22Rv1 (cell line): ENCODE measurements around the gene ZNF444.
"Not testable (repeated sequence)": the region's sequence is repeated elsewhere in the genome, so short reads cannot be mapped to it uniquely, and the experiment has no call there.

ENCODE experiments used
- H3K27ac ChIP-seq: fragments of 450-650 bp; 2 replicates; pipeline ENCODE4 v1.5.1; 2017
- ZFX ChIP-seq: fragments of 450-650 bp; IDR thresholded peaks from 2 replicates; pipeline ENCODE4 v1.6.1; 2017; ENCODE audit warnings: antibody characterized with exemption, borderline replicate concordance
- TF ChIP-seq, protein P1 (sequence below): fragments of 450-650 bp; IDR thresholded peaks from 2 replicates; pipeline ENCODE4 v1.5.1; 2017; ENCODE audit warnings: mild to moderate bottlenecking

The ZNF444 gene

DNA sequence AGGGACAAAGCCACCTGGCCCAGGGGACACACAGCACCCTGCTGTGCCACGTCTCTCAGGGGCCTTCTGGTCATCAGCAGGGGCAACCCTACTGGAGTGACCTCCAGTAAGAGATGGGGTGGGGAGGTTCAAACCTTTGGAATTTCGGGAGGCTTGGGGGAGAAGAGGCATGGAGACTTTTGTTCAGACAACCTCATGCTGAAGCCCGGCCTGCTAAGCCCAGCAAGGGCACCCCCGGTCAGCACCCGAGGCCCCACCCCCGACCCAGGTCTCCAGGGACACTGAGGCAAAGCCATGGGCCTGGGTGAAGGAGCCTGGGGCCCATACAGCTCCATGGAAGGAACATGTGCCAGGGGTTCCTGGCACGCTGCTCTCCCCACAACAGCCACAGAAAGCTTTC lies 43.3 kb upstream of the ZNF444 start:
- H3K27ac ChIP-seq: no peak overlapping the region
- TF ChIP-seq ZFX: no peak
- TF ChIP-seq, protein P1, sequence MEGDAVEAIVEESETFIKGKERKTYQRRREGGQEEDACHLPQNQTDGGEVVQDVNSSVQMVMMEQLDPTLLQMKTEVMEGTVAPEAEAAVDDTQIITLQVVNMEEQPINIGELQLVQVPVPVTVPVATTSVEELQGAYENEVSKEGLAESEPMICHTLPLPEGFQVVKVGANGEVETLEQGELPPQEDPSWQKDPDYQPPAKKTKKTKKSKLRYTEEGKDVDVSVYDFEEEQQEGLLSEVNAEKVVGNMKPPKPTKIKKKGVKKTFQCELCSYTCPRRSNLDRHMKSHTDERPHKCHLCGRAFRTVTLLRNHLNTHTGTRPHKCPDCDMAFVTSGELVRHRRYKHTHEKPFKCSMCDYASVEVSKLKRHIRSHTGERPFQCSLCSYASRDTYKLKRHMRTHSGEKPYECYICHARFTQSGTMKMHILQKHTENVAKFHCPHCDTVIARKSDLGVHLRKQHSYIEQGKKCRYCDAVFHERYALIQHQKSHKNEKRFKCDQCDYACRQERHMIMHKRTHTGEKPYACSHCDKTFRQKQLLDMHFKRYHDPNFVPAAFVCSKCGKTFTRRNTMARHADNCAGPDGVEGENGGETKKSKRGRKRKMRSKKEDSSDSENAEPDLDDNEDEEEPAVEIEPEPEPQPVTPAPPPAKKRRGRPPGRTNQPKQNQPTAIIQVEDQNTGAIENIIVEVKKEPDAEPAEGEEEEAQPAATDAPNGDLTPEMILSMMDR: no peak

DNA sequence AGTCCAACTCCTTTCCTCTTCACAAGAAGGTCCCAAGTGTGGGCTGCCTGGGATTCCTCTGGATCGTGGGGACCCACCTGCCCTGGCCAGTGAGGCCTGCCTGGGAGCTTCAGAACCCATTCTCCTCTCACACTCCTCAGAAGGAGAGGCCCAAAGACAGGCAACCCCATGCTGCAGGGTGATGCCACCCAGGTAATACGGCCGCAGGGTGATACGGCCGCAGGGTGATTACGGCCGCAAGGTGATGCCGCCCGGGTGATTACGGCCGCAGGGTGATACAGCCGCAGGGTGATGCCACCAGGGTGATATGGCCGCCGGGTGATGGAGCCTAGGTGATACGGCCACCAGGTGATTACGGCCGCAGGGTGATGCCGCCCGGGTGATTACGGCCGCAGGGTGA lies 42.9 kb upstream of the ZNF444 start:
- H3K27ac ChIP-seq: not testable (repeated sequence)

DNA sequence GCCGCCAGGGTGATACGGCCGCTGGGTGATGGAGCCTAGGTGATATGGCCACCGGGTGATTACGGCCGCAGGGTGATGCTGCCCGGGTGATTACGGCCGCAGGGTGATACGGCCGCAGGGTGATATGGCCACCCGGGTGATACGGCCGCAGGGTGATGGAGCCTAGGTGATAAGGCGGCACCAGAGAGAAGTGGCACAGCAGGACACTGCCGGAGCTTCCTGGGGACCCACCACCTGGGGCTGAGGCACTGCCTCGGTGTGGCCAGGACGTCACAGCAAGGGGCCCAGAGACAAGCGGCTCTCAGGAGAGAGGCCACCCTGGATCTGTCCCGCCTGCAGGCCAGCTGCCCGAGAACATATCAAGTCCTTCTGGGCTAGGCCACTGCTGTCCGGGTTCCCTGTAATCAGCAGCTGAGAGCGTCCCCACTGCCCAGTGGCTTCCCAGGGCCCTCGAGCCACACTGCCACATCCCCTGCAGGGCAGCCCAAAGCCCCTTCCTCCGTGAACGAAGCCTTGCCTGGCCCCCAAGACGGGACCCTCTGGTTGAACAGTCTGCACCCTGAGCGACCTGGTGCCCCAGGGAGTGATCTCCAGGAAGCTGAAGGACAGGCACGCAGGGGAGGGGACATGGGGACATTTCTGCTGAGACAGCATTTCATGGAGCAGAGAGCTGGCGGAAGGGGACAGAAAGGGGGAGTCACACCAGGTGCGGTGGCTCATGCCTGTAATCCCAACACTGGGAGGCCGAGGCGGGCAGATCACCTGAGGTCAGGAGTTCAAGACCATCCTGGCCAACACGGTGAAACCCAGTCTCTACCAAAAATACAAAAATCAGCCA lies 42.1 kb upstream of the ZNF444 start:
- H3K27ac ChIP-seq: no peak overlapping the region
- TF ChIP-seq, protein P1: no peak
- TF ChIP-seq ZFX: no peak

DNA sequence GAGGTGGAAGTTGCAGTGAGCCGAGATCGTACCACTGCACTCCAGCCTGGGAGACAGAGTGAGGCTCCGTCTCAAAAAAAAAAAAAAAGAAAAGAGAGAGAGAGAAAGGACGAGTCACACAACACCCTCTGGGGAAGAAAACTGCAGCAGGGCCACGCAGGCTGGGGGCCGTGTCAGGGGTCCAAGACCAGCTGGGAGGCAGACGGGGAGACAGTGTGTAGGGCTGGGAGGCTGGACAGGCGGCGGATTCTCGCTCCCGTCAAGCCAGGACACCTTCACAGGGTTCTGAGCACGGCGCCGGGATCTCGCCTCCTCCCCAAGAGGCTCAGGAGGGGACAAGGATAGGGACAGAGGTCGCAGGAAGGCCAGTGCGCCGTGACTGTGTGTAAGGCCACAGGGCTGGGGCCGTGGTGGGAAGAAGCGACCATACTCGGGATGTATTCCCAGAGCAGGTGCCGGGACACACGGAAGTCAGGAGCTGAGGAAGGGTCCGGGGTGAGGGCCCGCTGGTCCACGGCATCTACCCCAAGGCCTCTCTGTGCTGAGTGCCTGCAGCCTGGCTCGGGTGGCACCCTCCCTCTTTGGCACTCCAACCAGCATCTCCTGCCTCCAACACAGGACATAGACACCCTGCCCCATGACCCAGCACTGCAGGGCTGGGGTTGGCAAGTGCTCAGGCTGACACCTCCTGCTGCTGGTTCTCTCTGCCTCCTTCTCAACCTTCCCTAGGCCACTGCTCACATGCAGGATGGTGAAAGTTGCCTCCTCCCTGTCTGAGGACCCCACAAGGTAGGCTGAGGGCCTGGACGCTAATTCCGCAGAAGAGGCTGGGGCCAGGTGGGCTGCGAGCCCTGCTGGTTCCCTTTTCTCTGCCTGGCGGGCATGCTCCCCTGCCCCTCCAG lies 41.2 kb upstream of the ZNF444 start:
- H3K27ac ChIP-seq: no peak overlapping the region
- TF ChIP-seq ZFX: no peak
- TF ChIP-seq, protein P1: no peak

DNA sequence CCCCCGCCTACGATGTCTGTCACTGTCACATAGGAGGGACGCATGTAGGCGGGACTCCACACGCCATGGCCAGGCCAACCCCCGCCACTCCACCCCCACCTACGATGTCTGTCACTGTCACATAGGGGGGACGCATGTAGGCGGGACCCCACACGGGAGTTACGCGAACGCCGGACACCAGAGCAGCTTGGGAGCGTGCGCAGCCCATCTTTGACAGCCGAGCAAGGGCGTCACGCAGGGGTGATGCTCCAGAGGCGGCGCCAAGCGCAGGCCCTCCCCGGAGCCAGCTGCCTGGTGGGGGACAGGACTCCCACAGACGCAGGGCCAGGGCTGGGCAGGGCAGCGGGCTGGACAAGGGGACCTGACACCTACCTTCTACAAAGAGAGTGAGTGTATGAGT lies 40.0 kb upstream of the ZNF444 start:
- H3K27ac ChIP-seq: no peak overlapping the region
- TF ChIP-seq ZFX: no peak
- TF ChIP-seq, protein P1: no peak

DNA sequence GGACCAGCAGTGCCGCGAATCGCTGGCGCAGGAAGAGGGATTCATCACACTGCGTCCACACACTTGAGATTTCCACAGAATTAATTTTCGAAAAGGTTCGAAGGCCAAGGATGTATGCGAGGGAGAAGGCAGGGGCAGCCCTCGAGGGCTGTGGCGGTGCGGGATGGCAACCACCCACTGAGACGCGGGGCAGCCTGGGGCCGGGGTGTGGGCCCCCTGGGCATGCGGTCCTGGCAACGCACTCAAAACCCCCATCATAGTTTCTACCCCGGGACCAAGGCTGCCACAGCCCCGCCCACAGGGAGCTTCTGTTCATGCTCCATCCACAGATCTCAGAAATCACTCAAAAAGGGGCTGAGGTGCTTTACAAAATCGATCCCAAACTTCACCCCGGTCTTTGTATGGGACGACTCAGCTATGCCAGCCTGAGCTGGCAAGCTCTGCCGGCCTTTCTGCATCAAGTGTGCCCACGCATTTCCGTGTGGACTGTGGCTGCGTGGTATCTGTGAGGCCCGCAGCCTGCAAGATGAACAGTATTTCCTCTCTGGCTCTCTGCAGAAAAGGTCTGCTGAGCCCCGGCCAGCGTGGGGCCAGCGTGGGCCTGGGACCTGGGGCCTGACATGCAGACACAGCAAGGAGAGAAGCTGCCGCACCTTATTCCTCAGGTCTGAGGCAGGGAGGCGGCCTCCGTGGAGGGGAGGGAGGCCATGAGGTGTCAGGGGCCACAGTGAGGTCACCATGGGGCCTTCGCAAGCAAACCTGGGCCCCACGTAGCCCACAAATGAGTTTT lies 39.1 kb upstream of the ZNF444 start:
- H3K27ac ChIP-seq: no peak overlapping the region
- TF ChIP-seq, protein P1: no peak
- no peak for TF ChIP-seq ZFX

DNA sequence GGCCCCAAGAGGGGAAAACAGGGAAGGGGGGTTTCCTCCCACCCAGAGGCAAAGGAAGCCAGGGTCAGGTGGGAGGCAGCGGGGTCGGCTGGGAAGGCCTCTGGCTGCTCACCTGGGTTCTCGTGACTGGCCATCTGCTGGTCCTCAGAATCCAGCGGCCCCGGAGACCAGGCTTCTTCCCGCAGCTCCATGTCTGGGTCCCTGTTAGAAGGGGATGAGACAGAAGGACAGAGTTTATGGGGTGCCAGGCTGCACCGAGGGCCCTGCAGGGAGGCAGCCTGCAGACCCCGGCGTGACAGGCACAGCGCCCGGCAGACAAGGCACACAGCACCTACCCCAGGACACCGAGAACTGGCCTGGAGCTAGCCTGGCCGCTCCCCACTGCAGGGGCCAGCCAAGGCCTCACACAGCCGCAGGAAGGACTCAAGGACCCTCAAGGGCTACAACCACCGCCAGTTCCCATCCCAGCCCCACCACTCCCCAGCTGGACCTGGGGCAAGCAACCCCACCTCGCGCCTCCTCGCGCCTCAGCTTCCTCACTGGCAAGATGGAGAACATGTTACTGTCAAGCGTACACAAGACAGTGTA lies 38.0 kb upstream of the ZNF444 start:
- no peak overlapping the region for H3K27ac ChIP-seq

More for the DNA sequence above, 38.0 kb upstream of the ZNF444 start:
- no peak for TF ChIP-seq ZFX
- TF ChIP-seq, protein P1: no peak
